GM06990 (cell line): ENCODE measurements around the gene KLHL36.
A peak's percentile ranks its signal among the peaks of the same experiment; 100 is the strongest.
"Not testable (repeated sequence)": the region's sequence is repeated elsewhere in the genome, so short reads cannot be mapped to it uniquely, and the experiment has no call there.

Experiments used
- DNase-seq: peaks from one replicate; pipeline ENCODE4 v3.0.0-alpha.2; 2011; ENCODE audit not compliant: insufficient read length; ENCODE audit errors: extremely low read depth
- H3K27me3 ChIP-seq: replicated peaks from 2 replicates; pipeline ENCODE4 v1.6.0; 2011; ENCODE audit warnings: low read length; ENCODE audit not compliant: control insufficient read depth, insufficient read depth
- H3K36me3 ChIP-seq: 2 replicates; pipeline ENCODE4 v1.5.1; 2011; ENCODE audit warnings: low read length; ENCODE audit not compliant: control insufficient read depth, insufficient read depth
- H3K4me3 ChIP-seq: replicated peaks from 2 replicates; pipeline ENCODE4 v1.5.1; 2011; ENCODE audit warnings: low read depth, mild to moderate bottlenecking, control low read depth, low read length
- TF ChIP-seq, protein P1 (sequence below): IDR thresholded peaks from 2 replicates; pipeline ENCODE4 v1.5.1; 2011; ENCODE audit warnings: low read length, control low read depth, mild to moderate bottlenecking, inconsistent platforms; ENCODE audit not compliant: insufficient read depth, poor library complexity, severe bottlenecking

The KLHL36 gene

DNA sequence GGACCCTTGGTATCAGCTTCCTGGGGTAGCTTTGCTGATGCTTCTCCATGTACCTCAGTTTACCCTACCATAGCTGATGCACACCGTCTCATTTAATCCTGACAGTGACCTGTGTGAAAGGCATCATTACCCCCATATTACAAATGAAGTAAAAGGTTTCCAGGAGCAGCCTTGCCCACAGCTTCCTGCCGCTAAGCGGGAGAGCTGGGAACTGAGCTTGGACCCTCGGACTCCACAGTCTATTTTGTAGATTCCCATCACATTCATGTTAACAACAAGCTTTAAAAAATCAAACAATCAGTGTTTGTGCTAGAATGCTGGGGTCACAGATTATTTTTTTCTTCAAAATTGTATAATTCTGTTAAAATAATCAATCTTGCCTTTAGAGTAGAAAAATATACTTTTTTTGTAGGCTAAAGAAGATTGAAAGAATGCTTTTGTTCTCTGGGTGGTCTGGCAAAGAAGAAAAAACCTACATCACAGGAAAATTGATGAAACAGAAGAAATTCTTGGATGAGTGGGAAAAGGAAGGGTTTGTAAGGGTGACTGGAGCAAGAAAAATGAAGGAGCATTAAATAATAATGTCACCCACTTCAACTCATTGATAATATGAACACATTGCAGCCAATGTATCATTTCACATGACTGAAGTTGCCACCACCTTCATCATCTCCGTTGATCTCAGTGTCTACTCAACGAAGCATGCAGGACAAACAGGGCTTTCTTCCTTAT lies 41.9 kb downstream of the KLHL36 start:
- TF ChIP-seq, protein P1, sequence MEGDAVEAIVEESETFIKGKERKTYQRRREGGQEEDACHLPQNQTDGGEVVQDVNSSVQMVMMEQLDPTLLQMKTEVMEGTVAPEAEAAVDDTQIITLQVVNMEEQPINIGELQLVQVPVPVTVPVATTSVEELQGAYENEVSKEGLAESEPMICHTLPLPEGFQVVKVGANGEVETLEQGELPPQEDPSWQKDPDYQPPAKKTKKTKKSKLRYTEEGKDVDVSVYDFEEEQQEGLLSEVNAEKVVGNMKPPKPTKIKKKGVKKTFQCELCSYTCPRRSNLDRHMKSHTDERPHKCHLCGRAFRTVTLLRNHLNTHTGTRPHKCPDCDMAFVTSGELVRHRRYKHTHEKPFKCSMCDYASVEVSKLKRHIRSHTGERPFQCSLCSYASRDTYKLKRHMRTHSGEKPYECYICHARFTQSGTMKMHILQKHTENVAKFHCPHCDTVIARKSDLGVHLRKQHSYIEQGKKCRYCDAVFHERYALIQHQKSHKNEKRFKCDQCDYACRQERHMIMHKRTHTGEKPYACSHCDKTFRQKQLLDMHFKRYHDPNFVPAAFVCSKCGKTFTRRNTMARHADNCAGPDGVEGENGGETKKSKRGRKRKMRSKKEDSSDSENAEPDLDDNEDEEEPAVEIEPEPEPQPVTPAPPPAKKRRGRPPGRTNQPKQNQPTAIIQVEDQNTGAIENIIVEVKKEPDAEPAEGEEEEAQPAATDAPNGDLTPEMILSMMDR = no peak
- Histone ChIP-seq H3K36me3 (no peaks in the 10 kb centered on the region), H3K27me3 (no peaks in the 10 kb centered on the region), H3K4me3 (no peak overlapping the region)
- DNase-seq = no peak

DNA sequence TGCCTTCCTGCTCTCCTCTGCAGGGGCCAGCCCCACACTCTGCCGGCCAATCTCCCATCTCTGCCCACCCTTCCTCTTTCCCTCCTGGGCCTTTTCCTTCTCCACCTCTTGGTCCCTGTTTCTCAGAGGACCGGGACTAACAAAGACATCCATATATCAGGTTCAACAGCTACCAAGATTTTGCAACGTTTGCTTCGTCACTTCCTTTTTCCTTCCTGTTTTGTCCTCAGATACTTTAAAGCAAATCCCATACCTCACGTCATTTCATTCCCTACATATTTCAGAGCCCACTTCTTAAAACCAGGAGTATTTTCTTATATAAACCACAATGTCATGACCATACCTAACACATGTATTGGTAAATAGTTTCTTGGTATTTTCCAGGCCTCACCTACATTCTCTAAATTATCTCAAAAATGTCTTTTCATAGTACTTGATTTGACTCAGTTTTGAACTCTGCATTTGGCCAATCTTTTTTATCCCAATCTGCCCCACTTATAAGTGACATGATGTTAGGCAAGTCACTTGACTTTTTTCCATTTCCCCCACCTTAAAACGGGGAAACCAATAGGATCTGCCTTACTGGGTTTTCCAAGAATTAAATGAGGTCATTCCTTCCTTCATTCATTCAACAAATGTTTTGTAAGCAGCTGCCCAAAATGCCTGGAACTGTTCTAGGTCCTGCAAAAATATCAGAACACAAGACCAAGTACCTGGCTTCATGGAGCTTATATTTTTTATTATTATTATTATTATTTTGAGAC lies 44.3 kb downstream of the KLHL36 start:
- DNase-seq = no peak
- Histone ChIP-seq H3K4me3 (no peak overlapping the region), H3K27me3 (no peaks in the 10 kb centered on the region), H3K36me3 (no peaks in the 10 kb centered on the region)
- TF ChIP-seq, protein P1 = no peak

- not testable (repeated sequence) for DNase-seq, H3K27me3 ChIP-seq, H3K4me3 ChIP-seq, H3K36me3 ChIP-seq
Observed at GRCh38 chr16:84693869-84694268, 45.6 kb downstream of the KLHL36 start.

- Histone ChIP-seq H3K36me3 (no peaks in the 10 kb centered on the region), H3K27me3 (no peaks in the 10 kb centered on the region), H3K4me3 (no peak overlapping the region)
- no peak for DNase-seq
- TF ChIP-seq, protein P1 = no peak
Observed at GRCh38 chr16:84694980-84695379, 46.7 kb downstream of the KLHL36 start.

DNA sequence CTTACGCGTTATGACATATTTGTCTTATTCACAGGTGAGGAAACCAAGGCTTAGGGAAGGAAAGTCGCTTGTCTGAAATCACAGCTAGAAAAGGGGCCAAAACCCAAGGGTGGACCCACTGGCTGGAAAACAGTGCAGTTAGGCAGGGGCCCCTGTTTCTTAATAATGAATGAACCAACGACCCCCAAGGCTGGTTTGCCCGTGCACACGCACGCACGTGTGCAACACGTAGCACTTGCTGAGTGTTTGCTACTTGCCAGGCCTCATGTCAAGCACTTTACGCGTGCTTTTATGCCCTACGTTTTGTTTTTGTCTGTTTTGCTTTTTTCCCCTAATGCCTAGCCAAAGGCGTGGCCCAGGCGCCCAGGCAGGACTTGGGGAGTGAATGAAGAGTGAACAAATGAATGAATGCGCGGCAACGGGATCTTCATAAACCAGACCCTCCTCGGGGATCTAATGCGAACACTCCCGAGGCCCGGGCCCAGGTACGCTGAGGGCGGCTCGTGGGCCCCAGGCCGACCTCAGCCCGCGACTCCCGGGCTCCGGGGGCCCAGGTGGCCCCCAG lies 50.9 kb downstream of the KLHL36 start:
- Histone ChIP-seq H3K27me3 (no peaks in the 10 kb centered on the region), H3K36me3 (no peaks in the 10 kb centered on the region), H3K4me3 (peak overlapping the region; percentile 83)
- TF ChIP-seq, protein P1 = no peak
- no peak for DNase-seq
